ENCODE results near the gene ZCWPW1. TPM values are rescaled to one million over a fixed set of nuclear protein-coding genes. Genes with fewer than 3 reads are reported as not detected.

Gene ZCWPW1
- total and polyA plus RNA-seq, 2 experiments from 2014 or later = 0.59 to 2.7 TPM

DNA sequence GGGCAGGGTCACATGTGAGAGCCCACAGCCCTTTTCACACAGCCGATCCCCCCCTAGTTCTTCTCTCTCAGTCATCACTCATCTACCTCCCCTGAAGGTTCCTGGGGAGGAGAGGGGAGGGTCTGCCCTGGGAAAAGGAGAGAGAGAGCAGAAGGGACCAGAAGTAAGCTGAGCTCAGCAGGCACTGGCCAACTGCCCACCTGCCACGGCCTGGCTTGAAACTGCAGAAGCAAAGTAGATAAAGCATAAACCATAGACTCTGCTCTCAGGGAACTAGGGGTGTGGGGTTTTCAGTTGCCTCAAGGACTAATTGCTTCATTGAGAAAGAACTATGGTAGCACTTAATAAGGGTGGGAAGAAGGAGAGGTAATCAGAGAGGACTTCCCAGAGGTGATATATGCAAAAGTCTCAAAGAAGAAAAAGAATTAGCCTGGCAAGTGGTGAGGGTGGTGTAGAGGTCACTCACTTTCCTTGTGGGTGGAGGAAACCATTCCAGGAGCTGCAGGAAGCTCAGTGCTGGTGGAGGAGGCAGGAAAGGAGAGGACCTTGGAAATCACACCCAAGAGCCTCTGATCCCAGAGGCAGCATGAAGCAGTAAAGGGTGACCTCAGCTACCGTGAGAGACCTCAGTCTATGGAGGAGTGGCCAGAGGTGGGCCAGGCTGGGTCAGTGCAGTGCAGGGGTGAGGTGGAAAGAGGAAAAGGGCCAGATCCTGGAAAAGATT lies 38.1 kb downstream of the ZCWPW1 start:
- peaks cover 3% of the 10 kb centered on the region for H3K27me3 Mint-ChIP-seq (ENCODE audit: insufficient read depth, low read depth, poor library complexity)
- no peaks in the 10 kb centered on the region; the same call in 2 of the 3 replicates for H3K36me3 Mint-ChIP-seq (ENCODE audit: low read depth)
- no peak overlapping the region for H2AFZ ChIP-seq
- no peaks in the 10 kb centered on the region for H3K9me3 Mint-ChIP-seq
- H3F3A ChIP-seq (replicated peaks; ENCODE audit: low read depth) = no peaks in the 10 kb centered on the region
- DNase-seq (ENCODE audit: low spot score) (no peak), ATAC-seq (no peak; the same call in 2 of the 3 replicates)
- H3K27me3 ChIP-seq (ENCODE audit: insufficient read depth) = no peaks in the 10 kb centered on the region
- TF ChIP-seq JUNB (IDR thresholded peaks at IDR 0.05; ENCODE audit: unreplicated experiment) (no peak), STAT1 (IDR thresholded peaks at IDR 0.05; ENCODE audit: unreplicated experiment) (no peak), EZH2 (IDR thresholded peaks at IDR 0.05; ENCODE audit: low read depth, unreplicated experiment) (no peak), REST (IDR thresholded peaks at IDR 0.05; ENCODE audit: unreplicated experiment) (no peak), NANOG (IDR thresholded peaks at IDR 0.05; ENCODE audit: borderline replicate concordance) (no peak), EZH2phosphoT487 (IDR thresholded peaks at IDR 0.05; ENCODE audit: unreplicated experiment) (no peak), ZNF331 (CRISPR knock-in tag; IDR thresholded peaks at IDR 0.05; ENCODE audit: low read depth) (no peak), ZNF114 (CRISPR knock-in tag; IDR thresholded peaks at IDR 0.05) (no peak)
- TF ChIP-seq, protein P1, sequence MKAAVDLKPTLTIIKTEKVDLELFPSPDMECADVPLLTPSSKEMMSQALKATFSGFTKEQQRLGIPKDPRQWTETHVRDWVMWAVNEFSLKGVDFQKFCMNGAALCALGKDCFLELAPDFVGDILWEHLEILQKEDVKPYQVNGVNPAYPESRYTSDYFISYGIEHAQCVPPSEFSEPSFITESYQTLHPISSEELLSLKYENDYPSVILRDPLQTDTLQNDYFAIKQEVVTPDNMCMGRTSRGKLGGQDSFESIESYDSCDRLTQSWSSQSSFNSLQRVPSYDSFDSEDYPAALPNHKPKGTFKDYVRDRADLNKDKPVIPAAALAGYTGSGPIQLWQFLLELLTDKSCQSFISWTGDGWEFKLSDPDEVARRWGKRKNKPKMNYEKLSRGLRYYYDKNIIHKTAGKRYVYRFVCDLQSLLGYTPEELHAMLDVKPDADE (IDR thresholded peaks at IDR 0.05) = no peak
- H3K4me1 Mint-ChIP-seq = peaks cover 9% of the 10 kb centered on the region
- H3K27ac ChIP-seq (ENCODE audit: low read depth) = no peak overlapping the region
- no peaks in the 10 kb centered on the region for H3K36me3 ChIP-seq (ENCODE audit: insufficient read depth)
- no peak overlapping the region for H3K4me3 ChIP-seq
- no peaks in the 10 kb centered on the region for H3K9me2 ChIP-seq (ENCODE audit: insufficient read depth)
- H3K79me2 ChIP-seq (replicated peaks; ENCODE audit: insufficient read depth) = no peaks in the 10 kb centered on the region
- H3K27ac Mint-ChIP-seq = no peak overlapping the region
- H3K4me1 ChIP-seq (ENCODE audit: insufficient read depth) = no peaks in the 10 kb centered on the region; the same call in 1 of the 2 replicates
- H3K4me2 ChIP-seq = no peak overlapping the region
- H4K20me1 ChIP-seq (replicated peaks; ENCODE audit: insufficient read depth) = no peaks in the 10 kb centered on the region
- H3K4me3 Mint-ChIP-seq = no peak overlapping the region

DNA sequence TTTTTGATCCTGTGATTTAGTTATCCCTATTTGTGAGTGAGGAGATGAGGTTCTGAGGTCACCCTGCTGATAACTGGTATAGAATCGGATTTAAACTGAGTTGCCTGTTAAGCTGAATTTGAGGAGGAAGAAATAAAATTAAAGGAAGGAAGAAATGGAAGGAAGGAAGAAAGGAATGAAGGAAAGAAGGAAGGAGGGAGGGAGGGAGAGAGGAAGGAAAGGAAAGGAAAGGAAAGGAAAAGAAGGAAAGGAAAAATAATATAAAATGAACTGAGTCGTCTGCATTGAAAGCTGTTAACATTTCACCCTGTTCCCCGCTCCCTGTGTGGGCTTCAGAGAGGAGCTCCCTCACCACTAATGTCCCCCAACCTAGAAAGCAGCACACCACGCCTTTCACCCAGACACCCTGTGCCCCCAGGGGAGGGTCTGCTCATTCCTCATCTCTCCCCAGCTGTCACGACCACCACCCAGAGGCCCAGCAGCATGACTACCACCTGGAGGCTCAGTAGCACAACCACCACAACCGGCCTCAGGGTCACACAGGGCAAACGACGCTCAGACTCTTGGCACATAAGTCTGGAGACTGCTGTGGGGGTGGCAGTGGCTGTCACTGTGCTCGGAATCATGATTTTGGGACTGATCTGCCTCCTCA lies 38.9 kb downstream of the ZCWPW1 start:
- no peaks in the 10 kb centered on the region for H3K9me2 ChIP-seq (ENCODE audit: insufficient read depth)
- Mint-ChIP-seq H3K36me3 (ENCODE audit: low read depth) (no peaks in the 10 kb centered on the region; the same call in 2 of the 3 replicates), H3K27me3 (ENCODE audit: insufficient read depth, low read depth, poor library complexity) (peaks cover 3% of the 10 kb centered on the region), H3K27ac (no peak overlapping the region), H3K9me3 (no peaks in the 10 kb centered on the region), H3K4me1 (peaks cover 9% of the 10 kb centered on the region), H3K4me3 (no peak overlapping the region; the same call in 2 of the 3 replicates)
- H3K27ac ChIP-seq (ENCODE audit: low read depth) = no peak overlapping the region
- no peak overlapping the region for H3K4me3 ChIP-seq
- H3K4me2 ChIP-seq = no peak overlapping the region
- ATAC-seq = peak; percentile 44
- H3F3A ChIP-seq (replicated peaks; ENCODE audit: low read depth) = no peaks in the 10 kb centered on the region
- peak overlapping the region; percentile 18; the same call in 1 of the 2 replicates for H2AFZ ChIP-seq
- no peaks in the 10 kb centered on the region for H3K36me3 ChIP-seq (ENCODE audit: insufficient read depth)
- no peaks in the 10 kb centered on the region; the same call in 1 of the 2 replicates for H3K4me1 ChIP-seq (ENCODE audit: insufficient read depth)
- DNase-seq (ENCODE audit: low spot score) = no peak
- no peaks in the 10 kb centered on the region for H4K20me1 ChIP-seq (replicated peaks; ENCODE audit: insufficient read depth)
- no peaks in the 10 kb centered on the region for H3K27me3 ChIP-seq (ENCODE audit: insufficient read depth)
- no peaks in the 10 kb centered on the region for H3K79me2 ChIP-seq (replicated peaks; ENCODE audit: insufficient read depth)
- TF ChIP-seq, protein P2, sequence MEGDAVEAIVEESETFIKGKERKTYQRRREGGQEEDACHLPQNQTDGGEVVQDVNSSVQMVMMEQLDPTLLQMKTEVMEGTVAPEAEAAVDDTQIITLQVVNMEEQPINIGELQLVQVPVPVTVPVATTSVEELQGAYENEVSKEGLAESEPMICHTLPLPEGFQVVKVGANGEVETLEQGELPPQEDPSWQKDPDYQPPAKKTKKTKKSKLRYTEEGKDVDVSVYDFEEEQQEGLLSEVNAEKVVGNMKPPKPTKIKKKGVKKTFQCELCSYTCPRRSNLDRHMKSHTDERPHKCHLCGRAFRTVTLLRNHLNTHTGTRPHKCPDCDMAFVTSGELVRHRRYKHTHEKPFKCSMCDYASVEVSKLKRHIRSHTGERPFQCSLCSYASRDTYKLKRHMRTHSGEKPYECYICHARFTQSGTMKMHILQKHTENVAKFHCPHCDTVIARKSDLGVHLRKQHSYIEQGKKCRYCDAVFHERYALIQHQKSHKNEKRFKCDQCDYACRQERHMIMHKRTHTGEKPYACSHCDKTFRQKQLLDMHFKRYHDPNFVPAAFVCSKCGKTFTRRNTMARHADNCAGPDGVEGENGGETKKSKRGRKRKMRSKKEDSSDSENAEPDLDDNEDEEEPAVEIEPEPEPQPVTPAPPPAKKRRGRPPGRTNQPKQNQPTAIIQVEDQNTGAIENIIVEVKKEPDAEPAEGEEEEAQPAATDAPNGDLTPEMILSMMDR (conservative IDR thresholded peaks at IDR 0.05; ENCODE audit: low read depth in 2 of 2) = no peak
- TF ChIP-seq POLR2AphosphoS5 (IDR thresholded peaks at IDR 0.05; ENCODE audit: low read depth) (no peak), JUNB (IDR thresholded peaks at IDR 0.05; ENCODE audit: unreplicated experiment) (no peak), EZH2 (IDR thresholded peaks at IDR 0.05; ENCODE audit: low read depth, unreplicated experiment) (no peak), ZNF331 (CRISPR knock-in tag; IDR thresholded peaks at IDR 0.05; ENCODE audit: low read depth) (no peak)

Measured in GM23338 (cell line).